Peyer's patch (tissue), 4 donors: ENCODE measurements around the gene SVIP.

Source experiments
- CTCF ChIP-seq, 6 experiments: fragments of 450-650 bp in 4 of 6; fragments of 200-600 bp in 2 of 6; sonication (generic) in 1 of 6; IDR thresholded peaks; one replicate each; pipeline ENCODE4 v1.5.1; 2017 to 2019; ENCODE audit warnings: antibody characterized with exemption in 6 of 6, mild to moderate bottlenecking in 3 of 6, moderate library complexity in 1 of 6
- POLR2A ChIP-seq, 2 donors: fragments of 450-650 bp; IDR thresholded peaks; one replicate each; pipeline ENCODE4 v1.5.1; 2017; ENCODE audit warnings: antibody characterized with exemption in 2 of 2, mild to moderate bottlenecking in 2 of 2, moderate library complexity in 2 of 2

- peak in 4 of 6 experiments; percentile 66 to 76 (median 68) for TF ChIP-seq CTCF (IDR thresholded peaks at IDR 0.05)
- TF ChIP-seq POLR2A (IDR thresholded peaks at IDR 0.05) = no peak
These were observed 41.9 kb downstream of the SVIP start for GRCh38 chr11:22787551-22788162.
